D721Med (cell line): ENCODE measurements around the gene DNAH1.
A peak's percentile ranks its signal among the peaks of the same experiment; 100 is the strongest.

Experiments used
- DNase-seq: peaks from one replicate; pipeline ENCODE4 v3.0.0; 2011; ENCODE audit warnings: low spot score; ENCODE audit not compliant: insufficient read length
- FAIRE-seq: peaks from 2 replicates; lab custom pipeline; 2011; peaks lifted over from hg19 to GRCh38; lab: Jason Lieb, UNC
- CTCF ChIP-seq: IDR thresholded peaks from 2 replicates; pipeline ENCODE4 v1.5.1; 2012; ENCODE audit warnings: mild to moderate bottlenecking, control low read depth; ENCODE audit not compliant: insufficient read depth; ENCODE audit errors: missing control alignments

DNAH1 gene

GRCh38 chr3:52341123-52341522 lies 25.0 kb downstream of the DNAH1 start:
- FAIRE-seq (no peak), DNase-seq (no peak)
- TF ChIP-seq CTCF: no peak

GRCh38 chr3:52343946-52344600 lies 28.0 kb downstream of the DNAH1 start:
- DNase-seq (no peak), FAIRE-seq (no peak)
- TF ChIP-seq CTCF: no peak

- no peak for DNase-seq
- FAIRE-seq: no peak
- no peak for TF ChIP-seq CTCF
Measured at GRCh38 chr3:52345521-52346109, 29.5 kb downstream of the DNAH1 start.

GRCh38 chr3:52346623-52347530 lies 30.8 kb downstream of the DNAH1 start:
- no peak for FAIRE-seq

GRCh38 chr3:52347716-52348635 lies 31.9 kb downstream of the DNAH1 start:
- FAIRE-seq (no peak), DNase-seq (peak; percentile 84)
- no peak for TF ChIP-seq CTCF

More at GRCh38 chr3:52346623-52347530, 30.8 kb downstream of the DNAH1 start:
- TF ChIP-seq CTCF: no peak
- DNase-seq: no peak

GRCh38 chr3:52349131-52349530 lies 33.0 kb downstream of the DNAH1 start:
- DNase-seq: no peak
- no peak for TF ChIP-seq CTCF
- FAIRE-seq: no peak
